Transverse colon (tissue), 3 donors: ENCODE results near the gene RSRC1.

Source experiments
- EP300 ChIP-seq: sonication (generic); formaldehyde crosslinking; IDR thresholded peaks from one replicate; pipeline ENCODE4 v1.6.1; 2017; ENCODE audit warnings: antibody characterized with exemption, low read depth
- POLR2A ChIP-seq: fragments of 450-650 bp; IDR thresholded peaks from one replicate; pipeline ENCODE4 v1.6.1; 2016; ENCODE audit warnings: antibody characterized with exemption, mild to moderate bottlenecking, moderate library complexity
- TF ChIP-seq, protein P1 (sequence below), 5 experiments: fragments of 200-600 bp in 3 of 5; fragments of 450-650 bp in 2 of 5; sonication (generic) in 3 of 5; IDR thresholded peaks; 1 replicate in 2 of 5; 2 replicates in 3 of 5; pipeline ENCODE4 v1.5.1; 2016 to 2017; ENCODE audit warnings: antibody characterized with exemption in 5 of 5, inconsistent platforms in 3 of 5, mild to moderate bottlenecking in 2 of 5, moderate library complexity in 1 of 5

DNA sequence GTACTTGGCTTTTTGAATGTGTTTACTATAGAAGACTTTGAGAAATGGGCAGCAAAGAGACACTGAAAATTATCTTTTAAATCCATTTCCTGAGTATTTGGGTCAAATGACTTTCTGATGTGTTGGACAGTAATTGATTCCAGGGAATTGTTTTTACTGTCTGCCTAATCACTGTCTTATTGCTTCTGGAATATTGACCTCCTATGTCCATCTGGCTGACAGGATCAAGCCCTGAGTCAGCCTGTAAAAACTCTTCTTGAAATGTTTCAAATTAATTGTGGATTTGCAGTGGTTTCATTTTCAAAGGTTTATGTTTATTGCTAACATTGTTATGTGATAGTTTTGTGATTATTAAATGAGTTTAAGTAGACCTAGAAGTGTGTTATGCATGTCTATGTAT lies 410.5 kb downstream of the RSRC1 start:
- TF ChIP-seq, protein P1, sequence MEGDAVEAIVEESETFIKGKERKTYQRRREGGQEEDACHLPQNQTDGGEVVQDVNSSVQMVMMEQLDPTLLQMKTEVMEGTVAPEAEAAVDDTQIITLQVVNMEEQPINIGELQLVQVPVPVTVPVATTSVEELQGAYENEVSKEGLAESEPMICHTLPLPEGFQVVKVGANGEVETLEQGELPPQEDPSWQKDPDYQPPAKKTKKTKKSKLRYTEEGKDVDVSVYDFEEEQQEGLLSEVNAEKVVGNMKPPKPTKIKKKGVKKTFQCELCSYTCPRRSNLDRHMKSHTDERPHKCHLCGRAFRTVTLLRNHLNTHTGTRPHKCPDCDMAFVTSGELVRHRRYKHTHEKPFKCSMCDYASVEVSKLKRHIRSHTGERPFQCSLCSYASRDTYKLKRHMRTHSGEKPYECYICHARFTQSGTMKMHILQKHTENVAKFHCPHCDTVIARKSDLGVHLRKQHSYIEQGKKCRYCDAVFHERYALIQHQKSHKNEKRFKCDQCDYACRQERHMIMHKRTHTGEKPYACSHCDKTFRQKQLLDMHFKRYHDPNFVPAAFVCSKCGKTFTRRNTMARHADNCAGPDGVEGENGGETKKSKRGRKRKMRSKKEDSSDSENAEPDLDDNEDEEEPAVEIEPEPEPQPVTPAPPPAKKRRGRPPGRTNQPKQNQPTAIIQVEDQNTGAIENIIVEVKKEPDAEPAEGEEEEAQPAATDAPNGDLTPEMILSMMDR (IDR thresholded peaks at IDR 0.05): no peak
- TF ChIP-seq POLR2A (no peak), EP300 (no peak)
